ENCODE results near the gene KLHL17. TPM values are rescaled to one million over a fixed set of nuclear protein-coding genes. Genes with fewer than 3 reads are reported as not detected.

KLHL17 gene
- total RNA-seq, 1 experiment from 2014 or later: 66.9 TPM

GRCh38 chr1:950268-950667 is 10.1 kb upstream of the KLHL17 start (continued):
- no peak for TF ChIP-seq ZNF425 (CRISPR knock-in tag; conservative IDR thresholded peaks at IDR 0.05)
- TF ChIP-seq ZNF317 (CRISPR knock-in tag; IDR thresholded peaks at IDR 0.05; ENCODE audit: borderline replicate concordance, low read depth): no peak
- no peak for TF ChIP-seq CREB1 (CRISPR knock-in tag; IDR thresholded peaks at IDR 0.05)
- TF ChIP-seq MYBL2 (CRISPR knock-in tag; IDR thresholded peaks at IDR 0.05): no peak

- CTCF ChIA-PET: interaction anchor here (1.0 to 2.4 kb wide), 4 partner anchors 10 to 82 kb away, joined by 3 to 28 read pairs (median 4); no protein-coding TSS in a partner anchor
- Mint-ChIP-seq H3K27me3 (ENCODE audit: low read depth) (no peaks in the 10 kb centered on the region), H3K4me1 (no peaks in the 10 kb centered on the region), H3K9me3 (no peaks in the 10 kb centered on the region), H3K36me3 (peaks cover 48% of the 10 kb centered on the region), H3K4me3 (no peak overlapping the region), H3K27ac (no peak overlapping the region)
- POLR2A ChIA-PET: no interaction called here
- TF ChIP-seq ZNF263 (CRISPR knock-in tag; IDR thresholded peaks at IDR 0.05; ENCODE audit: low read depth): no peak
- no peak for TF ChIP-seq PRRX2 (CRISPR knock-in tag; IDR thresholded peaks at IDR 0.05)
- TF ChIP-seq USF2 (CRISPR knock-in tag; IDR thresholded peaks at IDR 0.05): no peak
- ATAC-seq: no peak
- DNase-seq (ENCODE audit: low spot score): no peak
Measured at GRCh38 chr1:950881-951280, 9.5 kb upstream of the KLHL17 start.

GRCh38 chr1:951364-951763 is 9.0 kb upstream of the KLHL17 start:
- CTCF ChIA-PET: interaction anchor here (0.6 to 2.4 kb wide), 9 partner anchors 10 to 82 kb away, joined by 3 to 28 read pairs (median 5); partner anchors contain the start of gene SAMD11
- no peak for TF ChIP-seq ZNF232 (CRISPR knock-in tag; IDR thresholded peaks at IDR 0.05)
- TF ChIP-seq ZBTB43 (CRISPR knock-in tag; IDR thresholded peaks at IDR 0.05): no peak
- TF ChIP-seq USF1 (CRISPR knock-in tag; IDR thresholded peaks at IDR 0.05): no peak
- no peak for TF ChIP-seq ETV6 (CRISPR knock-in tag; IDR thresholded peaks at IDR 0.05)
- TF ChIP-seq FOXP1 (CRISPR knock-in tag; IDR thresholded peaks at IDR 0.05; ENCODE audit: borderline replicate concordance): no peak
- no peak for TF ChIP-seq ZNF425 (CRISPR knock-in tag; conservative IDR thresholded peaks at IDR 0.05)
- TF ChIP-seq CTCF (IDR thresholded peaks at IDR 0.05): no peak; the same call in 1 of the 2 replicates
- no peak for TF ChIP-seq MAX (CRISPR knock-in tag; IDR thresholded peaks at IDR 0.05)
- no peak for TF ChIP-seq PRRX2 (CRISPR knock-in tag; IDR thresholded peaks at IDR 0.05)
- no peak for TF ChIP-seq SOX15 (CRISPR knock-in tag; IDR thresholded peaks at IDR 0.05)
- TF ChIP-seq NFYB (CRISPR knock-in tag; conservative IDR thresholded peaks at IDR 0.05; ENCODE audit: low read depth): no peak
- TF ChIP-seq ZNF512 (CRISPR knock-in tag; IDR thresholded peaks at IDR 0.05; ENCODE audit: borderline replicate concordance): no peak

More at GRCh38 chr1:951364-951763, 9.0 kb upstream of the KLHL17 start:
- no peaks in the 10 kb centered on the region for H3K27me3 Mint-ChIP-seq (ENCODE audit: low read depth)
- POLR2A ChIA-PET: no interaction called here
- H3K4me3 Mint-ChIP-seq: no peak overlapping the region
- H3K4me1 Mint-ChIP-seq: no peaks in the 10 kb centered on the region
- peak; percentile 52 for DNase-seq (ENCODE audit: low spot score)
- ATAC-seq: peak; percentile 84
- no peak overlapping the region for H3K27ac Mint-ChIP-seq
- H3K9me3 Mint-ChIP-seq: no peaks in the 10 kb centered on the region
- H3K36me3 Mint-ChIP-seq: peaks cover 51% of the 10 kb centered on the region
